HG03159 (cell line): Measurements from ENCODE around the gene LRRC74B.
"Not testable (repeated sequence)": the region's sequence is repeated elsewhere in the genome, so short reads cannot be mapped to it uniquely, and the experiment has no call there.

ENCODE experiments used
- ATAC-seq: cut with Tn5 transposase; IDR thresholded peaks from one replicate; pipeline ENCODE4 v1.9.1; 2021; ENCODE audit warnings: mild to moderate bottlenecking, moderate library complexity; ENCODE audit not compliant: unreplicated experiment

LRRC74B gene

GRCh38 chr22:21074102-21074715, 28.5 kb downstream of the LRRC74B start:
- no peak for ATAC-seq

- no peak for ATAC-seq
These were observed 29.9 kb downstream of the LRRC74B start for GRCh38 chr22:21075516-21076138.

- no peak for ATAC-seq
These were observed 31.3 kb downstream of the LRRC74B start for GRCh38 chr22:21076912-21077625.

GRCh38 chr22:21077884-21078508, 32.2 kb downstream of the LRRC74B start:
- ATAC-seq, result no peak

GRCh38 chr22:21078916-21079315, 33.2 kb downstream of the LRRC74B start:
- no peak for ATAC-seq

- ATAC-seq, result no peak
These were observed 33.7 kb downstream of the LRRC74B start for GRCh38 chr22:21079493-21079892.

GRCh38 chr22:21080435-21081137, 34.8 kb downstream of the LRRC74B start:
- ATAC-seq, result no peak

GRCh38 chr22:21082248-21082647, 36.5 kb downstream of the LRRC74B start:
- ATAC-seq, result no peak

GRCh38 chr22:21087119-21087518, 41.4 kb downstream of the LRRC74B start:
- no peak for ATAC-seq

GRCh38 chr22:21087926-21088325, 42.2 kb downstream of the LRRC74B start:
- ATAC-seq, result not testable (repeated sequence)

- not testable (repeated sequence) for ATAC-seq
These were observed 45.5 kb downstream of the LRRC74B start for GRCh38 chr22:21091220-21091619.

GRCh38 chr22:21092797-21093554, 47.2 kb downstream of the LRRC74B start:
- no peak for ATAC-seq

- not testable (repeated sequence) for ATAC-seq
These were observed 47.9 kb downstream of the LRRC74B start for GRCh38 chr22:21093555-21094137.

GRCh38 chr22:21094911-21095772, 49.4 kb downstream of the LRRC74B start:
- no peak for ATAC-seq

- ATAC-seq, result no peak
These were observed 50.0 kb downstream of the LRRC74B start for GRCh38 chr22:21095773-21096107.

GRCh38 chr22:21096878-21097277, 51.1 kb downstream of the LRRC74B start:
- ATAC-seq, result not testable (repeated sequence)

- no peak for ATAC-seq
These were observed 52.4 kb downstream of the LRRC74B start for GRCh38 chr22:21098099-21098671.

- no peak for ATAC-seq
These were observed 53.8 kb downstream of the LRRC74B start for GRCh38 chr22:21099578-21099977.
